ENCODE measurements around the gene PLIN3. TPM values are rescaled to one million over a fixed set of nuclear protein-coding genes. Genes with fewer than 3 reads are reported as not detected.

Gene PLIN3
- total and polyA plus RNA-seq, 2 of the 8 experiments (the other 6 are each of a cell fraction or from before 2014, with no cell fraction given) = 60.7 to 61.5 TPM

DNA sequence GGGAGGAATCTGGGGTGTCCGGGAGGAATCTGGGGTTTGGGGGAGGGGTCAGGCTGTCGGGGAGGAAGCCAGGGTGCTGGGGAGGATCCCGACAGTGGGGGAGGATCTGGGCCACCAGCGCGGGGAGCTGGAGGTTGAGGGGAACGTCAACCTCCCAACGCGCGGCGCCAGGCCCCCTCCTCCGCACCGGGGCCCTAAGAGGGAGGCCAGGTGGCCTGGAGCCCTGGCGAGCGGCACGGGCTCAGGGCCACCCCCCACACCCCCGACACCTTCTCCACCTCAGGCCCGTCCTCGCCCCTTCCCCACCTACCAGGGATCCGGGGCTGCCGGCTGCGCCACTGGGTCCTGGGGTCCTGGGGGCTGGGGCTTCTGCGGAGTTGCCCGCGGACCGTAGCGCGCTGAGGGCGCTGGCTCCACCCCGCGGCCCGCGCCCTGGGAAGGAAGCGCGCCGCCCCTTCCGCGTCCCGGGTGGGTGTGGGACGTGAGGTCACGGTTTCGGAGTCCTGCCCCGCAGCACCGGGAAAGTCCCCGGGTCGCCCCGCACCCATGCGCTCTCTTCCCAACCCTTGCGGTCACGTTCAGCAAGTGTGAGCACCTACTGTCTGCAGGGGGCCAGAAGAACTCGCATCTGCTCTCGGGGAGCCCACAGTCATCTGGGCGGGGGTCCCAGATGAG, 36.0 kb downstream of the PLIN3 start, which contains the start of gene TICAM1:
Gene TICAM1, minus strand, starts transcription at position 409 of the 675 bp plus-strand sequence. CDS start 13,335 bp downstream, outside the sequence.
- no peak within 1 kb of the TSS for H2BK120ac ChIP-seq (replicated peaks; ENCODE audit: low read depth, low read length)
- no peaks in the 10 kb centered on the region for H4K20me1 ChIP-seq (replicated peaks in 1 of 2; ENCODE audit: control insufficient read depth in 1 of 2, insufficient read depth in 2 of 2, low read length in 2 of 2)
- H3K4ac ChIP-seq (replicated peaks; ENCODE audit: insufficient read length, low read depth, low read length) = no peak within 1 kb of the TSS
- H2AK5ac ChIP-seq (ENCODE audit: low read depth, low read length) = no peak within 1 kb of the TSS
- WGBS, 2 experiments (ENCODE audit: extremely low coverage in 1 of 2, insufficient coverage in 1 of 2, insufficient read length in 1 of 2, insufficient replicate concordance in 2 of 2, low coverage in 1 of 2, low lambda C conversion rate in 2 of 2, missing lambda C conversion rate in 1 of 2) = 15% methylated on average over 10 of the region's 52 CpGs; no CpG with 5 or more reads in 1 of the 2 experiments
- DNase-seq (ENCODE audit: low read depth in 1 of 2, low spot score in 2 of 2) (peak in 1 of 2 experiments; percentile 56), FAIRE-seq (no peak)
- H4K5ac ChIP-seq (ENCODE audit: insufficient read length, low read depth, low read length) = no peak within 1 kb of the TSS
- no peaks in the 10 kb centered on the region for H3K36me3 ChIP-seq (ENCODE audit: control insufficient read depth in 2 of 4, insufficient read depth in 4 of 4, low read length in 3 of 4)
- no peak within 1 kb of the TSS for H3K56ac ChIP-seq (replicated peaks; ENCODE audit: insufficient read length, low read depth, low read length)
- H3K14ac ChIP-seq (ENCODE audit: insufficient read length) = no peak within 1 kb of the TSS
- no peak within 1 kb of the TSS for H4K91ac ChIP-seq (replicated peaks; ENCODE audit: insufficient read length, low read length)
- H2BK12ac ChIP-seq (ENCODE audit: low read depth, low read length) = 0 out of 2 replicates have a peak within 1 kb of the TSS, but pooled peaks have one; percentile 39
- CTCF ChIA-PET (ENCODE audit: partially characterized antibody) = interaction anchor here (0.6 to 1.6 kb wide), 5 partner anchors 22 to 830 kb away, joined by 3 to 5 read pairs (median 3); no protein-coding TSS in a partner anchor
- H3K9me3 ChIP-seq (ENCODE audit: insufficient read depth in 2 of 2, low read depth in 1 of 2, low read length in 1 of 2) = no peaks in the 10 kb centered on the region
- POLR2A ChIA-PET (ENCODE audit: partially characterized antibody) = interaction anchor here (0.5 to 1.0 kb wide), 2 partner anchors 35 to 40 kb away, joined by 3 read pairs; partner anchors contain the start of gene FEM1A
- no peaks in the 10 kb centered on the region for H3K79me1 ChIP-seq (ENCODE audit: low read depth, low read length)
- H3K4me3 ChIP-seq (ENCODE audit: extremely low read depth in 1 of 4, insufficient read depth in 2 of 4, low read depth in 3 of 4, low read length in 4 of 4) = peak within 1 kb of the TSS; percentile 56 to 93 (median 64)
- H3K4me2 ChIP-seq (ENCODE audit: insufficient read depth in 1 of 2, low read depth in 2 of 2, low read length in 2 of 2) = peak within 1 kb of the TSS; percentile 58 to 98
- peak within 1 kb of the TSS; percentile 28; the same call in 1 of the 2 replicates for H4K8ac ChIP-seq (ENCODE audit: extremely low read depth, insufficient read depth, low read length)
- no peak within 1 kb of the TSS; the same call in 1 of the 2 replicates for H2BK5ac ChIP-seq (ENCODE audit: low read depth, low read length)
- peak within 1 kb of the TSS; percentile 71; the same call in 1 of the 2 replicates for H3K18ac ChIP-seq (ENCODE audit: extremely low read depth, low read length)
- no peaks in the 10 kb centered on the region for H3K23me2 ChIP-seq (ENCODE audit: low read depth, low read length)
- peak within 1 kb of the TSS; percentile 79 for H2AFZ ChIP-seq (ENCODE audit: low read length)
- H2BK20ac ChIP-seq (ENCODE audit: low read length) = no peak within 1 kb of the TSS
- H2BK15ac ChIP-seq (ENCODE audit: low read length) = peak within 1 kb of the TSS; percentile 92; the same call in 1 of the 2 replicates
- H3K23ac ChIP-seq (ENCODE audit: insufficient read length) = no peak within 1 kb of the TSS
- no peak within 1 kb of the TSS for H3K27ac ChIP-seq (ENCODE audit: low read depth, low read length)
- H3K9ac ChIP-seq (replicated peaks in 1 of 4; ENCODE audit: extremely low read depth in 1 of 4, low read depth in 3 of 4, low read length in 3 of 4) = 0 out of 7 replicates have a peak within 1 kb of the TSS, but pooled peaks of 1 of the 4 experiments have one; percentile 25
- H3K4me1 ChIP-seq (replicated peaks in 1 of 4; ENCODE audit: control insufficient read depth in 3 of 4, insufficient read depth in 4 of 4, low read length in 3 of 4) = no peaks in the 10 kb centered on the region
- H3K79me2 ChIP-seq (ENCODE audit: control insufficient read depth in 1 of 2, insufficient read depth in 2 of 2, low read length in 2 of 2) = no peaks in the 10 kb centered on the region
- H3K27me3 ChIP-seq (replicated peaks in 1 of 4; ENCODE audit: control insufficient read depth in 3 of 4, extremely low read depth in 1 of 4, insufficient read depth in 3 of 4, low read length in 3 of 4) = peaks cover 0 to 16% (median 12%) of the 10 kb centered on the region in 4 experiments; a peak in 6 of 7 replicates
- TF ChIP-seq, protein P1, sequence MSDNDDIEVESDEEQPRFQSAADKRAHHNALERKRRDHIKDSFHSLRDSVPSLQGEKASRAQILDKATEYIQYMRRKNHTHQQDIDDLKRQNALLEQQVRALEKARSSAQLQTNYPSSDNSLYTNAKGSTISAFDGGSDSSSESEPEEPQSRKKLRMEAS (IDR thresholded peaks at IDR 0.05) = peak; percentile 16; the same call in 1 of the 2 replicates
